H1 (cell line): ENCODE results near the gene RIPOR3. TPM values are rescaled to one million over a fixed set of nuclear protein-coding genes. Genes with fewer than 3 reads are reported as not detected.

Experiments
- CTCF ChIA-PET: fragments of 300-600 bp; sonication (Branson Sonifier 250); formaldehyde crosslinking; loops from one replicate; lab custom pipeline; 2021; ENCODE audit not compliant: partially characterized antibody; lab: Charles Lee
- POLR2A ChIA-PET: fragments of 300-600 bp; sonication (Branson Sonifier 250); formaldehyde crosslinking; loops from one replicate; lab custom pipeline; 2021; ENCODE audit warnings: inconsistent platforms; ENCODE audit not compliant: partially characterized antibody; lab: Charles Lee
- DNase-seq, 2 experiments: peaks; one replicate each; pipeline versions ENCODE4 v3.0.0 to v3.0.0-alpha.2; 2010 to 2022; ENCODE audit warnings: low spot score in 2 of 2, low read depth in 1 of 2, mixed read lengths in 1 of 2
- FAIRE-seq: peaks from 2 replicates; lab custom pipeline; 2011; peaks lifted over from hg19 to GRCh38; lab: Jason Lieb, UNC
- H2AFZ ChIP-seq: 2 replicates; pipeline ENCODE4 v1.8.1; 2012; ENCODE audit warnings: low read length, inconsistent platforms
- H2AK5ac ChIP-seq: 2 replicates; pipeline ENCODE4 v1.6.1; 2013; ENCODE audit warnings: low read depth, low read length
- H2BK120ac ChIP-seq: replicated peaks from 2 replicates; pipeline ENCODE3; 2013; ENCODE audit warnings: low read depth, low read length, inconsistent platforms
- H2BK12ac ChIP-seq: 2 replicates; pipeline ENCODE4 v1.6.1; 2013; ENCODE audit warnings: low read depth, low read length
- H2BK15ac ChIP-seq: 2 replicates; pipeline ENCODE4 v1.6.1; 2013; ENCODE audit warnings: low read length
- H2BK20ac ChIP-seq: 2 replicates; pipeline ENCODE4 v1.6.1; 2013; ENCODE audit warnings: low read length
- H2BK5ac ChIP-seq: 2 replicates; pipeline ENCODE4 v1.6.1; 2013; ENCODE audit warnings: low read depth, low read length
- H3K14ac ChIP-seq: 2 replicates; pipeline ENCODE4 v1.6.1; 2013; ENCODE audit warnings: inconsistent platforms; ENCODE audit not compliant: insufficient read length
- H3K18ac ChIP-seq: 2 replicates; pipeline ENCODE4 v1.6.1; 2013; ENCODE audit warnings: low read length; ENCODE audit errors: extremely low read depth
- H3K23ac ChIP-seq: 2 replicates; pipeline ENCODE4 v1.6.1; 2013; ENCODE audit warnings: inconsistent platforms; ENCODE audit not compliant: insufficient read length
- H3K23me2 ChIP-seq: 2 replicates; pipeline ENCODE4 v1.6.1; 2013; ENCODE audit warnings: low read depth, low read length
- H3K27ac ChIP-seq: 2 replicates; pipeline ENCODE4 v1.6.1; 2011; ENCODE audit warnings: low read depth, low read length, inconsistent platforms
- H3K27me3 ChIP-seq, 4 experiments: replicated peaks in 1 of 4; 1 replicate in 1 of 4; 2 replicates in 3 of 4; pipeline versions ENCODE4 v1.6.1 to v1.8.1; 2011 to 2013; ENCODE audit warnings: low read length in 3 of 4, mild to moderate bottlenecking in 3 of 4, inconsistent platforms in 2 of 4, mixed read lengths in 2 of 4, moderate library complexity in 1 of 4; ENCODE audit not compliant: control insufficient read depth in 3 of 4, insufficient read depth in 3 of 4; ENCODE audit errors: extremely low read depth in 1 of 4
- H3K36me3 ChIP-seq, 4 experiments: 2 replicates each; pipeline versions ENCODE4 v1.6.1 to v1.8.1; 2011 to 2013; ENCODE audit warnings: mild to moderate bottlenecking in 4 of 4, low read length in 3 of 4, moderate library complexity in 2 of 4, control low read depth in 1 of 4, inconsistent platforms in 1 of 4; ENCODE audit not compliant: insufficient read depth in 4 of 4, control insufficient read depth in 2 of 4
- H3K4ac ChIP-seq: replicated peaks from 2 replicates; pipeline ENCODE3; 2013; ENCODE audit warnings: low read length, low read depth, mixed read lengths, inconsistent platforms; ENCODE audit not compliant: insufficient read length
- H3K4me1 ChIP-seq, 4 experiments: replicated peaks in 1 of 4; 1 replicate in 1 of 4; 2 replicates in 3 of 4; pipeline versions ENCODE4 v1.6.1 to v1.8.1; 2011 to 2013; ENCODE audit warnings: low read length in 3 of 4, inconsistent platforms in 2 of 4, mixed read lengths in 1 of 4; ENCODE audit not compliant: insufficient read depth in 4 of 4, control insufficient read depth in 3 of 4
- H3K4me2 ChIP-seq, 2 experiments: 2 replicates each; pipeline versions ENCODE4 v1.6.1 to v1.8.1; 2011 to 2013; ENCODE audit warnings: low read depth in 2 of 2, low read length in 2 of 2, control low read depth in 1 of 2, inconsistent platforms in 1 of 2, mild to moderate bottlenecking in 1 of 2; ENCODE audit not compliant: insufficient read depth in 1 of 2
- H3K4me3 ChIP-seq, 4 experiments: fragments of 200-600, 300-600 bp in 1 of 4; sonication (generic), shearing (Covaris generic), sonication (Bioruptor Twin) in 1 of 4; 2 replicates each; pipeline versions ENCODE4 v1.5.1 to v1.8.1; 2011 to 2016; ENCODE audit warnings: low read length in 4 of 4, low read depth in 3 of 4, control low read depth in 2 of 4, inconsistent platforms in 2 of 4, mild to moderate bottlenecking in 2 of 4, mixed read lengths in 1 of 4, moderate library complexity in 1 of 4; ENCODE audit not compliant: insufficient read depth in 2 of 4; ENCODE audit errors: extremely low read depth in 1 of 4
- H3K56ac ChIP-seq: replicated peaks from 2 replicates; pipeline ENCODE3; 2013; ENCODE audit warnings: low read depth, mild to moderate bottlenecking, mixed read lengths, low read length, inconsistent platforms; ENCODE audit not compliant: insufficient read length
- H3K79me1 ChIP-seq: 2 replicates; pipeline ENCODE4 v1.6.1; 2013; ENCODE audit warnings: low read depth, low read length, control low read depth
- H3K79me2 ChIP-seq, 2 experiments: 2 replicates each; pipeline versions ENCODE4 v1.6.1 to v1.8.1; 2012 to 2013; ENCODE audit warnings: low read length in 2 of 2, mild to moderate bottlenecking in 2 of 2, inconsistent platforms in 1 of 2; ENCODE audit not compliant: insufficient read depth in 2 of 2, control insufficient read depth in 1 of 2
- H3K9ac ChIP-seq, 4 experiments: replicated peaks in 1 of 4; 1 replicate in 1 of 4; 2 replicates in 3 of 4; pipeline versions ENCODE4 v1.6.1 to v1.8.1; 2011 to 2013; ENCODE audit warnings: low read depth in 3 of 4, low read length in 3 of 4, control low read depth in 2 of 4, mild to moderate bottlenecking in 2 of 4, moderate library complexity in 2 of 4, inconsistent platforms in 1 of 4; ENCODE audit errors: extremely low read depth in 1 of 4
- H3K9me3 ChIP-seq, 2 experiments: 2 replicates each; pipeline versions ENCODE4 v1.6.1 to v1.8.1; 2012 to 2013; ENCODE audit warnings: mild to moderate bottlenecking in 2 of 2, moderate library complexity in 2 of 2, control low read depth in 1 of 2, inconsistent platforms in 1 of 2, low read depth in 1 of 2, low read length in 1 of 2, mixed read lengths in 1 of 2; ENCODE audit not compliant: insufficient read depth in 2 of 2
- H4K20me1 ChIP-seq, 2 experiments: replicated peaks in 1 of 2; 2 replicates each; pipeline versions ENCODE3 to v1.8.1; 2011 to 2013; ENCODE audit warnings: inconsistent platforms in 2 of 2, low read length in 2 of 2, mild to moderate bottlenecking in 1 of 2; ENCODE audit not compliant: insufficient read depth in 2 of 2, control insufficient read depth in 1 of 2
- H4K5ac ChIP-seq: 2 replicates; pipeline ENCODE4 v1.6.1; 2013; ENCODE audit warnings: low read length, low read depth, mixed read lengths, inconsistent platforms; ENCODE audit not compliant: insufficient read length
- H4K8ac ChIP-seq: 2 replicates; pipeline ENCODE4 v1.8.0; 2013; ENCODE audit warnings: mild to moderate bottlenecking, moderate library complexity, low read length, inconsistent platforms; ENCODE audit not compliant: insufficient read depth; ENCODE audit errors: extremely low read depth
- H4K91ac ChIP-seq: replicated peaks from 2 replicates; pipeline ENCODE3; 2013; ENCODE audit warnings: low read length, mixed read lengths, inconsistent platforms; ENCODE audit not compliant: insufficient read length
- CREB1 ChIP-seq: IDR thresholded peaks from 2 replicates; pipeline ENCODE4 v1.6.1; 2012; ENCODE audit warnings: inconsistent platforms
- CTCF ChIP-seq, 3 experiments: IDR thresholded peaks; 1 replicate in 2 of 3; 2 replicates in 1 of 3; pipeline versions ENCODE4 v1.5.1 to v1.6.1; 2011; ENCODE audit warnings: low read length in 3 of 3, mild to moderate bottlenecking in 3 of 3, inconsistent platforms in 2 of 3, low read depth in 1 of 3, moderate library complexity in 1 of 3; ENCODE audit not compliant: insufficient read depth in 1 of 3; ENCODE audit errors: control extremely low read depth in 1 of 3
- KDM4A ChIP-seq: IDR thresholded peaks from one replicate; pipeline ENCODE4 v1.7.1; 2012; ENCODE audit warnings: low read depth, mild to moderate bottlenecking, moderate library complexity, low read length, inconsistent platforms; ENCODE audit not compliant: severe bottlenecking
- POU5F1 ChIP-seq: IDR thresholded peaks from 2 replicates; pipeline ENCODE4 v1.6.1; 2011; ENCODE audit warnings: low read depth, mild to moderate bottlenecking, low read length, moderate library complexity
- RFX5 ChIP-seq: IDR thresholded peaks from 2 replicates; pipeline ENCODE4 v1.6.1; 2011; ENCODE audit warnings: low read depth, low read length, improper control_type of control experiment, borderline replicate concordance
- TCF12 ChIP-seq: IDR thresholded peaks from 2 replicates; pipeline ENCODE4 v1.6.1; 2011; ENCODE audit warnings: low read depth, mild to moderate bottlenecking, low read length
- YY1 ChIP-seq: IDR thresholded peaks from 2 replicates; pipeline ENCODE4 v1.6.1; 2011; ENCODE audit warnings: low read depth, mild to moderate bottlenecking, low read length
- WGBS, 2 experiments: shearing (Covaris generic) in 1 of 2; methylation state at CpG; one replicate each; pipeline versions ENCODE4 v1.1.6 to v1.1.7; 2013 to 2015; ENCODE audit warnings: low lambda C conversion rate in 2 of 2, mixed read lengths in 2 of 2, inconsistent platforms in 1 of 2, low coverage in 1 of 2, missing lambda C conversion rate in 1 of 2; ENCODE audit not compliant: insufficient replicate concordance in 2 of 2, insufficient coverage in 1 of 2, insufficient read length in 1 of 2; ENCODE audit errors: extremely low coverage in 1 of 2, missing lambda C conversion rate in 1 of 2; 5-methylcytosine and 5-hydroxymethylcytosine counted together
- polyA plus RNA-seq, 7 experiments: library from polyadenylated mRNA; depleted of rRNA in 3 of 7; stranded (reverse) in 5 of 7; unstranded in 2 of 7; fragments of >200 nt in 5 of 7; fragments of 200-250 nt in 2 of 7; gene quantifications; 1 replicate in 5 of 7; 2 replicates in 1 of 7; 4 replicates in 1 of 7; pipeline versions ENCODE4 v1.2.1 to v1.2.3, GENCODE V29; 2011 to 2013; ENCODE audit warnings: missing spikeins in 2 of 7, mixed read lengths in 2 of 7
- total RNA-seq: library from RNA; stranded (reverse); fragmentation: NEBNext Ultra II Directional; extraction: Animal tissue kit (Norgen Biotek cat#: 25700); gene quantifications from 2 replicates; pipeline ENCODE4 v1.2.1, GENCODE V29; 2021

RIPOR3 gene
- total and polyA plus RNA-seq, 2 of the 8 experiments (the other 6 are each of a cell fraction or from before 2014, with no cell fraction given): 3.6 to 4.5 TPM

DNA sequence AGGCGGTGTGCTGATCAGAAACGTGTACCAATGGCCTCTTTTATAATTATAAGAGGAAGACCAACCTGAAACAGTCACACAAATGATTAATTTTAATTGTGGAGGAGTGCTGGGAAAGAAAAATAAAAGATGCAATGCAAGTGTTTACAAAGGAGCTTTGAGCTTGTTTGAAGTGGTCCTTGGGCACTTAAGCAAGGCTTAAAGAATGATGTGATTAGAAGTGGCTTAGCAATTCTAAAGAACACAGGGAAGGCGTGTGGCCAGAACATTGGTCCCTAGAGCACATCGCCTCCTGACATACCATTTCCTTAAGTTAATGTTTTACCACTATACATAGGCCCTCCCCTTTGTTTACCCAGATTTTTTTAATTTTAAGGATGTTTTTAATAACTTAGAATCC lies 155.0 kb downstream of the RIPOR3 start:
- H4K8ac ChIP-seq: no peak overlapping the region
- peaks cover 0 to 54% of the 10 kb centered on the region in 2 experiments; a peak in 2 of 4 replicates for H3K79me2 ChIP-seq
- no peak overlapping the region for H4K5ac ChIP-seq
- H2AK5ac ChIP-seq: no peak overlapping the region
- no peak overlapping the region for H2BK20ac ChIP-seq
- H3K27me3 ChIP-seq: no peaks in the 10 kb centered on the region
- H3K36me3 ChIP-seq: no peaks in the 10 kb centered on the region
- H4K91ac ChIP-seq: no peak overlapping the region
- peaks cover 7% of the 10 kb centered on the region for H3K79me1 ChIP-seq
- H4K20me1 ChIP-seq: peaks cover 6 to 7% of the 10 kb centered on the region in 2 experiments
- POLR2A ChIA-PET: interaction anchor here (0.7 kb wide), 1 partner anchor 604 kb away, joined by 3 read pairs; no protein-coding TSS in a partner anchor
- no peak overlapping the region for H3K56ac ChIP-seq
- H2AFZ ChIP-seq: no peak overlapping the region
- no peak overlapping the region for H3K9ac ChIP-seq
- no peak overlapping the region for H3K4me2 ChIP-seq
- H3K27ac ChIP-seq: no peak overlapping the region
- DNase-seq (no peak), FAIRE-seq (no peak)
- H3K23me2 ChIP-seq: no peaks in the 10 kb centered on the region
- CTCF ChIA-PET: no interaction called here
- no peak overlapping the region for H2BK120ac ChIP-seq
- H3K14ac ChIP-seq: no peak overlapping the region
- no peak overlapping the region for H3K4ac ChIP-seq
- 88% methylated on average over 4 of the region's 4 CpGs; no CpG with 5 or more reads in 1 of the 2 experiments for WGBS, 2 experiments
- no peak overlapping the region for H2BK12ac ChIP-seq
- H3K4me3 ChIP-seq: no peak overlapping the region
- no peak for TF ChIP-seq TCF12
- TF ChIP-seq CREB1: no peak
- TF ChIP-seq POU5F1: no peak
- TF ChIP-seq RFX5: no peak
- TF ChIP-seq YY1: no peak
- TF ChIP-seq CTCF (IDR thresholded peaks at IDR 0.05; ENCODE audit: control extremely low read depth in 1 of 3, insufficient read depth in 1 of 3, low read depth in 1 of 3, low read length in 3 of 3): no peak
- no peak for TF ChIP-seq KDM4A
- TF ChIP-seq, all 59 proteins: peak for 0
- H3K4me1 ChIP-seq: peaks cover 0 to 3% (median 0%) of the 10 kb centered on the region in 4 experiments; a peak in 2 of 7 replicates
- no peak overlapping the region for H3K23ac ChIP-seq
- H3K9me3 ChIP-seq: no peaks in the 10 kb centered on the region
- no peak overlapping the region for H2BK5ac ChIP-seq
- no peak overlapping the region for H2BK15ac ChIP-seq
- no peak overlapping the region for H3K18ac ChIP-seq
